Measurements from ENCODE around the gene GAMT. TPM values are rescaled to one million over a fixed set of nuclear protein-coding genes. Genes with fewer than 3 reads are reported as not detected.

GAMT gene
- total RNA-seq, 2 experiments from 2014 or later: 11.0 to 13.0 TPM

DNA sequence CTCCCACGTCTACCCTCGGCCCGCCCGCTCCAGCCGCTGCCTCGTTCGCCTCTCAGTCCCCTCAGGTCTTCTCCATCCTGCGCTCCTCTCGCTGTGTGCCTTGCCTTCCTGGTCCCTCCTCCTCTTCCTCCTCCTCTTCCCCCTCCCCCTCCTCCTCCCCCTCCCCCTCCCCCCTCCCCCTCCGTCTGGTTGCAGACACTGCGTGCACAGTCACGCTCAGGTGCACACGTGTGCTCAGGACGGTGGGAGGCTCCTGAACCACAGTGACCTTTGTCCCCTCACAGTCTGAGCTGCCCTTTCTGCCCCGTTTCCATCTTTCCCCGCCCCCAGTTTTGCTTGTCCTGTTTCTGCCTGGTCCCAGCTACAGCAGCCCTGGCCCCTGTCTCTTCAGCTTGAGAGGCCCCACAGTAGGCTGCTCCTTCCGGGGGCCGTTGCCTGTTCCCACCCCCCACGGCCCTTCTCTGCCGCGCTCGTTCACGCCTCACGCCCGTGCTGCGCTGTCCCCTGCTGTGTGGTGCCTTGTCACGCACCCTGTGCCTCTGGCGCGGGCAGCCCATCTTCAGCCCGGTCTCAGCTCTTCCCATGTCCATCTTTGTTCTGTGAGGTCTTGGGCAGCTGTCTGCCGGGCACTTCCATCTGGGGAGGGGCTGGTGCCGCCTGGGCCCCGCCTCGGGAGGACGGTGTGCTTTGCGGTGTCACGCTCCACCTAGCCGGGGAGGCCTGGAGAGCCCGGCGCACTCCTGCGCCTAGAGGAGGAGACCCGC lies 23.0 kb upstream of the GAMT start:
- Mint-ChIP-seq H3K27ac (no peak overlapping the region), H3K4me3 (no peak overlapping the region), H3K36me3 (ENCODE audit: low read depth) (peaks cover 72% of the 10 kb centered on the region), H3K9me3 (no peaks in the 10 kb centered on the region), H3K4me1 (ENCODE audit: low read depth) (peaks cover 4% of the 10 kb centered on the region), H3K27me3 (no peaks in the 10 kb centered on the region)
- H3K27ac ChIP-seq (ENCODE audit: low read depth in 1 of 2, low read length in 2 of 2): no peak overlapping the region
- ChIA-PET CTCF (interaction anchor here (0.9 kb wide), 1 partner anchor 13 kb away, joined by 3 read pairs; the partner anchor contains the start of gene RPS15), POLR2A (no interaction called here)
- intact Hi-C loops (cut with DNase I, micrococcal nuclease): no loop called here
- no peaks in the 10 kb centered on the region for H3K9me3 ChIP-seq (ENCODE audit: control insufficient read depth in 1 of 2, insufficient read depth in 1 of 2, low read length in 2 of 2)
- no peaks in the 10 kb centered on the region for H3K4me1 ChIP-seq (ENCODE audit: insufficient read depth, low read length)
- ATAC-seq (ENCODE audit: poor library complexity): no peak
- TF ChIP-seq, protein P1, sequence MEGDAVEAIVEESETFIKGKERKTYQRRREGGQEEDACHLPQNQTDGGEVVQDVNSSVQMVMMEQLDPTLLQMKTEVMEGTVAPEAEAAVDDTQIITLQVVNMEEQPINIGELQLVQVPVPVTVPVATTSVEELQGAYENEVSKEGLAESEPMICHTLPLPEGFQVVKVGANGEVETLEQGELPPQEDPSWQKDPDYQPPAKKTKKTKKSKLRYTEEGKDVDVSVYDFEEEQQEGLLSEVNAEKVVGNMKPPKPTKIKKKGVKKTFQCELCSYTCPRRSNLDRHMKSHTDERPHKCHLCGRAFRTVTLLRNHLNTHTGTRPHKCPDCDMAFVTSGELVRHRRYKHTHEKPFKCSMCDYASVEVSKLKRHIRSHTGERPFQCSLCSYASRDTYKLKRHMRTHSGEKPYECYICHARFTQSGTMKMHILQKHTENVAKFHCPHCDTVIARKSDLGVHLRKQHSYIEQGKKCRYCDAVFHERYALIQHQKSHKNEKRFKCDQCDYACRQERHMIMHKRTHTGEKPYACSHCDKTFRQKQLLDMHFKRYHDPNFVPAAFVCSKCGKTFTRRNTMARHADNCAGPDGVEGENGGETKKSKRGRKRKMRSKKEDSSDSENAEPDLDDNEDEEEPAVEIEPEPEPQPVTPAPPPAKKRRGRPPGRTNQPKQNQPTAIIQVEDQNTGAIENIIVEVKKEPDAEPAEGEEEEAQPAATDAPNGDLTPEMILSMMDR (IDR thresholded peaks at IDR 0.05): no peak
- H3K36me3 ChIP-seq (ENCODE audit: insufficient read depth, low read length): peaks cover 86% of the 10 kb centered on the region
- H3K4me3 ChIP-seq (ENCODE audit: low read length): no peak overlapping the region
- DNase-seq: no peak
- no peaks in the 10 kb centered on the region for H3K27me3 ChIP-seq (ENCODE audit: control insufficient read depth in 1 of 2, insufficient read depth in 2 of 2, low read length in 2 of 2)

DNA sequence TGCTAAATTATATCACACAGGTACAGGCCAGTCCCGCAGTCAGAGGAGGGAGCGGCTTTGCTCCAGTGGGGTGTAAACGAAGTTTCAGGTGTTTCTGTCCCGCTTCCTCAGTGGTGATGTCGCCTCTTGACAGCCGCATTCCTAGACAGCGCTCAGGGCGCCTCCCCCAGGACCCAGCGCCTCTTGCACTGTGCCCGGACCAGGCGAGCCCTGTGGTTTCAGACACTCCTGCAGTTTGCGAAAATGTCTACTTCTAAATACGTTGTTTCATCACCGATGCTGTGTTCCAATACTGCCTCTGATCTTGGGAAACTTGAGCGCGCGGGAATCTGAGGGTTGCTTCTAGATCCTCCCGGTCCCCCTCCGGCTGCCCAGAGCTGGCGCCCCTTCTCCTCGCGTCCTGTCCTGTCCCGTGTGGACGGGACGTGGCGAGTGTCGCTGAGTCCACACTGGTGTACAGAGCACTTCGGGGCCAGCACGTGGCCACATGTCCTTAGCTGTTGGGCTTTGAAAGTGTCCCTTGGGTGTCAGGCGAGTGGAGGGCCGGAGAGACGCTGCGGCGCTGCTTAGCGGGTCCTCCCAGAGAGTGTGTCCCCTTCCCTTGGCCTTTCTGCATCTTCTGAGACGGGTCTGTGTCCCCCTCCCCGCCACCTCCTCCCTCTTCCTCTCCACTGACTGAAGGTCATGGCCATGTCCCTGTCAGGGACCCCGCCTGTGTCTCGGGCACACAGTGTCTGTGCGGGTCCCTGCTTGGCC lies 22.3 kb upstream of the GAMT start:
- ChIA-PET POLR2A (no interaction called here), CTCF (interaction anchor here (0.9 kb wide), 1 partner anchor 14 kb away, joined by 3 read pairs; the partner anchor contains the start of gene RPS15)
- Mint-ChIP-seq H3K36me3 (ENCODE audit: low read depth) (peaks cover 77% of the 10 kb centered on the region), H3K4me3 (no peak overlapping the region), H3K4me1 (ENCODE audit: low read depth) (peaks cover 4% of the 10 kb centered on the region), H3K27ac (no peak overlapping the region), H3K27me3 (no peaks in the 10 kb centered on the region), H3K9me3 (no peaks in the 10 kb centered on the region)
- H3K9me3 ChIP-seq (ENCODE audit: control insufficient read depth in 1 of 2, insufficient read depth in 1 of 2, low read length in 2 of 2): no peaks in the 10 kb centered on the region
- TF ChIP-seq, protein P1 (IDR thresholded peaks at IDR 0.05): no peak
- no peak overlapping the region for H3K27ac ChIP-seq (ENCODE audit: low read depth in 1 of 2, low read length in 2 of 2)
- ATAC-seq (ENCODE audit: poor library complexity): no peak
- no peaks in the 10 kb centered on the region for H3K4me1 ChIP-seq (ENCODE audit: insufficient read depth, low read length)
- no peak overlapping the region for H3K4me3 ChIP-seq (ENCODE audit: low read length)
- peaks cover 87% of the 10 kb centered on the region for H3K36me3 ChIP-seq (ENCODE audit: insufficient read depth, low read length)
- no peaks in the 10 kb centered on the region for H3K27me3 ChIP-seq (ENCODE audit: control insufficient read depth in 1 of 2, insufficient read depth in 2 of 2, low read length in 2 of 2)
- no peak for DNase-seq
- intact Hi-C loops (cut with DNase I, micrococcal nuclease): no loop called here

DNA sequence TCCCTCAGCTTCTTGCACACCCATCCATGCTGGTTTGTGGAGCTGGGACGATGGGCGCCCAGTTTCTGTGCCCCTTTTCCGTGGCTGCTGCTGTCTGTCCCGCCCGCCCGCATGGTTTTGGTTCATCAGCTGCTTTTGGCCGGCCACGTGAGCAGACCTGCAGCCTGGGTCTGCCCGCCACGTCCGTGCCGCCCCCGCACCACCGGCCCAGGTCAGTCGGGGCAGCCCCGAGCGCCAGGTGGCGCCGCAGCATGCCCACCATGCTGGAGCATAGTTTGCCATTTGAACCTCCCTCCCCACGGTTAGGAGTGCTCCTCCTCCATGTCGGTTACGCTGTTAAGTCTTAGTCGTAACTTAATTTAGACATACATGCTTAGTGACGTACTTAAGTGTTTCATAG lies 21.6 kb upstream of the GAMT start:
- Histone ChIP-seq H3K27ac (ENCODE audit: low read depth in 1 of 2, low read length in 2 of 2) (no peak overlapping the region), H3K4me3 (ENCODE audit: low read length) (no peak overlapping the region), H3K4me1 (ENCODE audit: insufficient read depth, low read length) (peaks cover under 1% of the 10 kb centered on the region), H3K27me3 (ENCODE audit: control insufficient read depth in 1 of 2, insufficient read depth in 2 of 2, low read length in 2 of 2) (no peaks in the 10 kb centered on the region), H3K9me3 (ENCODE audit: control insufficient read depth in 1 of 2, insufficient read depth in 1 of 2, low read length in 2 of 2) (no peaks in the 10 kb centered on the region), H3K36me3 (ENCODE audit: insufficient read depth, low read length) (peaks cover 91% of the 10 kb centered on the region)
- DNase-seq (no peak), ATAC-seq (ENCODE audit: poor library complexity) (no peak)
- CTCF ChIA-PET: no interaction called here
- intact Hi-C loops (cut with DNase I, micrococcal nuclease): no loop called here
- TF ChIP-seq, protein P1 (IDR thresholded peaks at IDR 0.05): no peak
- H3K27ac Mint-ChIP-seq: no peak overlapping the region
- peaks cover 78% of the 10 kb centered on the region for H3K36me3 Mint-ChIP-seq (ENCODE audit: low read depth)
- H3K4me3 Mint-ChIP-seq: no peak overlapping the region
- peaks cover 4% of the 10 kb centered on the region for H3K4me1 Mint-ChIP-seq (ENCODE audit: low read depth)
- H3K27me3 Mint-ChIP-seq: no peaks in the 10 kb centered on the region
- H3K9me3 Mint-ChIP-seq: no peaks in the 10 kb centered on the region
- POLR2A ChIA-PET: no interaction called here

Data from CD4-positive, alpha-beta T cell (primary cell).